Epithelial cell of proximal tubule (primary cell): ENCODE data around the gene CUL1. TPM values are rescaled to one million over a fixed set of nuclear protein-coding genes. Genes with fewer than 3 reads are reported as not detected.

ENCODE experiments used
- DNase-seq: peaks from one replicate; pipeline ENCODE4 v3.0.0-alpha.2; 2011; ENCODE audit warnings: low read depth
- H3K4me3 ChIP-seq: 2 replicates; pipeline ENCODE4 v1.5.1; 2011; ENCODE audit warnings: low read depth, mild to moderate bottlenecking, low read length
- CTCF ChIP-seq: conservative IDR thresholded peaks from 2 replicates; pipeline ENCODE4 v1.5.1; 2012; ENCODE audit warnings: low read depth, mild to moderate bottlenecking, low read length
- total RNA-seq: library from RNA; depleted of rRNA; stranded (reverse); fragments of >200 nt; gene quantifications from 2 replicates; pipeline ENCODE4 v1.2.3, GENCODE V29; 2015

The CUL1 gene
- total RNA-seq, 1 donor from 2014 or later, result 32.5 TPM

- no peak for TF ChIP-seq CTCF
- H3K4me3 ChIP-seq, result no peak overlapping the region
- DNase-seq, result no peak
Observed at GRCh38 chr7:148802101-148802493, 103.4 kb downstream of the CUL1 start.

- no peak for DNase-seq
- no peak for TF ChIP-seq CTCF
- H3K4me3 ChIP-seq, result no peak overlapping the region
Observed at GRCh38 chr7:148803094-148803493, 104.4 kb downstream of the CUL1 start.

GRCh38 chr7:148804343-148805235, 105.9 kb downstream of the CUL1 start:
- DNase-seq, result no peak
- H3K4me3 ChIP-seq, result no peak overlapping the region
- TF ChIP-seq CTCF, result no peak

- H3K4me3 ChIP-seq, result no peak overlapping the region
- no peak for TF ChIP-seq CTCF
- no peak for DNase-seq
Observed at GRCh38 chr7:148806187-148806586, 107.5 kb downstream of the CUL1 start.

GRCh38 chr7:148807436-148807835, 108.7 kb downstream of the CUL1 start:
- no peak for DNase-seq
- H3K4me3 ChIP-seq, result no peak overlapping the region
- no peak for TF ChIP-seq CTCF

GRCh38 chr7:148809856-148810255, 111.2 kb downstream of the CUL1 start:
- no peak for DNase-seq
- no peak overlapping the region for H3K4me3 ChIP-seq
- TF ChIP-seq CTCF, result no peak

GRCh38 chr7:148811892-148812291, 113.2 kb downstream of the CUL1 start:
- no peak overlapping the region for H3K4me3 ChIP-seq
- DNase-seq, result no peak
- no peak for TF ChIP-seq CTCF
